BE2C (cell line): ENCODE measurements around the gene TRIM44.

Source experiments
- DNase-seq: peaks from one replicate; pipeline ENCODE4 v3.0.0-alpha.2; 2020
- H3K27me3 ChIP-seq: fragments of 250-450 bp; sonication (Bioruptor Pico); 2 replicates; pipeline ENCODE4 v1.5.1; 2020; ENCODE audit warnings: mild to moderate bottlenecking
- H3K36me3 ChIP-seq: fragments of 250-450 bp; sonication (Bioruptor Pico); 2 replicates; pipeline ENCODE4 v1.5.1; 2020; ENCODE audit warnings: mild to moderate bottlenecking
- H3K4me1 ChIP-seq: fragments of 250-450 bp; sonication (Bioruptor Pico); 2 replicates; pipeline ENCODE4 v1.5.1; 2020
- H3K4me3 ChIP-seq: 2 replicates; pipeline ENCODE4 v1.5.1; 2011; ENCODE audit warnings: low read depth, low read length
- H3K9me3 ChIP-seq: fragments of 250-450 bp; sonication (Bioruptor Pico); 2 replicates; pipeline ENCODE4 v1.5.1; 2020
- TF ChIP-seq, protein P1 (sequence below): IDR thresholded peaks from 2 replicates; pipeline ENCODE4 v1.5.1; 2012; ENCODE audit warnings: mild to moderate bottlenecking, low read depth, low read length

Gene TRIM44

DNA sequence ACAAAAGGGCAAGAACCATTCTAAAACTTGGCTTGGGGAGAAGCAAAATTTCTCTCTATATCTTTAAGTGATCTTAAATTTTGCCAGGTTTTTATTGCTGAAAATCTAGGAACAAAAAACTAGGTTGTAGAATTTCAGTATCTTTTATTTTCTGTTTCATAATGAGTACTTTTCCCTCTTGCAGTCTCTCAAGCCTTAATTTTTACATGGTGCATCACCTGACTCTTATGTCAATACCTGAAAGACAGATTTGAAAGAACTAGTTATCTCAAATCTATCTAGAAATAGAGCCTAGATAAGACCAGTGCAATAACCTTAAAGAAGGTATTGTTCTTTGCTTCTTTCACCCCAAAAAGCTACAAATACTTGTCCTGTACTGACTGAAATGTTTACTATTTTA lies 122.1 kb downstream of the TRIM44 start:
- H3K9me3 ChIP-seq: no peaks in the 10 kb centered on the region
- no peaks in the 10 kb centered on the region; the same call in 1 of the 2 replicates for H3K4me1 ChIP-seq
- no peaks in the 10 kb centered on the region for H3K36me3 ChIP-seq
- no peak for DNase-seq
- no peaks in the 10 kb centered on the region for H3K27me3 ChIP-seq
- no peak overlapping the region for H3K4me3 ChIP-seq
- TF ChIP-seq, protein P1, sequence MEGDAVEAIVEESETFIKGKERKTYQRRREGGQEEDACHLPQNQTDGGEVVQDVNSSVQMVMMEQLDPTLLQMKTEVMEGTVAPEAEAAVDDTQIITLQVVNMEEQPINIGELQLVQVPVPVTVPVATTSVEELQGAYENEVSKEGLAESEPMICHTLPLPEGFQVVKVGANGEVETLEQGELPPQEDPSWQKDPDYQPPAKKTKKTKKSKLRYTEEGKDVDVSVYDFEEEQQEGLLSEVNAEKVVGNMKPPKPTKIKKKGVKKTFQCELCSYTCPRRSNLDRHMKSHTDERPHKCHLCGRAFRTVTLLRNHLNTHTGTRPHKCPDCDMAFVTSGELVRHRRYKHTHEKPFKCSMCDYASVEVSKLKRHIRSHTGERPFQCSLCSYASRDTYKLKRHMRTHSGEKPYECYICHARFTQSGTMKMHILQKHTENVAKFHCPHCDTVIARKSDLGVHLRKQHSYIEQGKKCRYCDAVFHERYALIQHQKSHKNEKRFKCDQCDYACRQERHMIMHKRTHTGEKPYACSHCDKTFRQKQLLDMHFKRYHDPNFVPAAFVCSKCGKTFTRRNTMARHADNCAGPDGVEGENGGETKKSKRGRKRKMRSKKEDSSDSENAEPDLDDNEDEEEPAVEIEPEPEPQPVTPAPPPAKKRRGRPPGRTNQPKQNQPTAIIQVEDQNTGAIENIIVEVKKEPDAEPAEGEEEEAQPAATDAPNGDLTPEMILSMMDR: no peak

DNA sequence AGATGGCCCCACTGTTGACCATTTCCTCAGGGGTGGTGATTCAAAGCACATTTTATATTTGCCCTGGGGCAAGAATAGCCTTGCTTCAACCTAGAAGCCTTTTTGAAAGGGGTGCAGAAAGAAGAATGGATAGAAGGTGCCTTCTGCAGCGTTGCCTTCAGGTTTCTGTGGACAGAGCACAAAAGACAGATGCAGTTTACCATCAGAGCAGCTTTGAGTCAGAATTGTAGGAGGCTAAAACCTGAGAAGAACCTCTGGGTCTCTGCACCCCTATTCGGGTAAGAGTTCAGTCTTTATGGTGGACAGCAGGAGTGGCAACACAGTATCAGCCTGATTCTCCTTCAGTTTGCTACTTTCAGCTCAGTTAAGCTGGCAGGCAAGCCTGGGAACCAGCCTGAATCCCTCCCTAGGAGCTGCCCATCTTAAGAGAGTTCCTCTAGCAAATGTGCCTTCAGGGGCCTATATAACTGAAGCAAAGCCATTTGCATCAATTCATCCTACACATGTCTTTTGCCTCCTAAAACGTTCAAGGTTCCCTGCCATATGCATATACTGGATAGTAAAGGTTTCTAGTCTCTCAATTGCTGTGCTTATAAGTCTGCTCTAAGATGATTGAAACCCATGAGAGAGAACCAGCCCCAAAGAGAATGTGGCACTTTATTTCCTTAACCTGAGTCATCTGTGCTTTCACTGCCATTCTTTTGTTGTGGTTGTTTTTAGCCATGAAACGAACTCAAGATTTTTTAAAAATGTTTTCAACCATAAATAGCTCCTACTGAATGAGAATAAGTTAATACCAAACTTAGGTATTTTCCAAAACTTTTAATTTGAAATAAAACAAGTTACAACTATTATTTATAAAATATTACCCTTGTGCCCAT lies 123.0 kb downstream of the TRIM44 start:
- TF ChIP-seq, protein P1: no peak
- Histone ChIP-seq H3K4me3 (no peak overlapping the region), H3K4me1 (no peaks in the 10 kb centered on the region; the same call in 1 of the 2 replicates), H3K36me3 (no peaks in the 10 kb centered on the region), H3K9me3 (no peaks in the 10 kb centered on the region), H3K27me3 (no peaks in the 10 kb centered on the region)
- no peak for DNase-seq

DNA sequence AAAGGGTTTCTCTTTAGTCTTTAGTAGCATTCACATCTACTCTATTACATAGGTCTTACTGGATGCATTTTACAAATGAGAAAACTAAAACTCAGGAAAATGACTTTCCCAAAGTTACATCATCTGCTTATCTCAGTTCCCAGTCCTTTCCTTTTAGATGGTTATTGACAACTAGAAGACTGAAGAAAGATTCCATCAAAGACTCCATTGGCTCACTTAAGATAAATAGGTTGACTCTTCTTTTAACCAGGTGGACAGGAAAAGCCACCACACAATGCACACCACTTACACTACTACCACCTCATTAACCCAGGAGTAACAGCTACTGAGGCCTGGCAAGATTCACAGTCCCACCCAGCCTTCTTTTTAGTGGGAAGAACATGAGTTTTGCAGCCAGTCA lies 123.6 kb downstream of the TRIM44 start:
- H3K27me3 ChIP-seq: no peaks in the 10 kb centered on the region
- no peak for DNase-seq
- H3K4me3 ChIP-seq: no peak overlapping the region
- no peaks in the 10 kb centered on the region for H3K9me3 ChIP-seq
- TF ChIP-seq, protein P1: no peak
- no peaks in the 10 kb centered on the region for H3K36me3 ChIP-seq
- no peaks in the 10 kb centered on the region; the same call in 1 of the 2 replicates for H3K4me1 ChIP-seq

DNA sequence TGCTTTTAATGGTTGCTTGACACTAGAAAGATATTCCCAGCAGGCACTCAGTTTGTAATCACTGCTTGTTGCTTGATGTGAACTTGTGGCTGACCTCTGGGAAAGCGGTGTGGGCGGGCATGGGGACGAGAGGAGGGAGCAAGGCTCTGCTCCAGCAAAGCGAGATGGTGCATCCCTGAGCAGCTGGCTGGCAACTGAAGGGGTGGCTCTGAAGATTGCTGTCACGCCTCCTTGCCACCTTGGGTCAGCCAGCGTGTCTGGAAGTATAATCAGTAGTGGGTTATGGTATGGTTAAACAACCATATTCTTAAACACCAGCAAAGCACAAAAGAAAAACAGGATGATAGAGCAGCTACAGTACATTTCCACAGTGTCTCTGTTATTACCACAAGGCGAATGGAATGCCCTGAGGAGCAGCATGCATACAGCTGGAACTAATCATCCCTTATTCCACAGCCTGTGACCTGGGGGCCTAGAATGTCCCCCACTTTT lies 124.5 kb downstream of the TRIM44 start:
- Histone ChIP-seq H3K4me3 (no peak overlapping the region), H3K36me3 (no peaks in the 10 kb centered on the region), H3K4me1 (no peaks in the 10 kb centered on the region; the same call in 1 of the 2 replicates), H3K9me3 (no peaks in the 10 kb centered on the region), H3K27me3 (no peaks in the 10 kb centered on the region)
- DNase-seq: no peak
- TF ChIP-seq, protein P1: no peak

DNA sequence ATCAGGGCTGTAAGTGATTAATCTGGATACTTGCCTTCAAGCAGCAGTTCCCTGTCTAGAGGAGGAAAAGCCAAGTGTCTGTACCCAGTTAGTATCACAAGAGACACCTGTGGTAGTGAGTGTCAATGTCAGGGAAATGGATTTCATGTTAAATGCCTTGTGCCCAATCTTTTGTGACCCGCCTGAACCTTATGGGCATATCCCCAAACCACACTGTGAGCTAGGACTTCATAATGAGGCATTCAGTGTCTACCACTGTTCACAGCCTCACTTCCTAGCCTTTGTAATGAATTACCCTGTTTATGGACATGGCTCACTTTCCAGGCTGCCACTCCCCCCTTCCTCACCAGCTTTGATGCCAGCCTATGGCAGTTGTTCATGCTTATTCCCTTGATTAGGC lies 125.1 kb downstream of the TRIM44 start:
- TF ChIP-seq, protein P1: no peak
- H3K4me3 ChIP-seq: no peak overlapping the region
- DNase-seq: no peak
- no peaks in the 10 kb centered on the region for H3K27me3 ChIP-seq
- H3K9me3 ChIP-seq: no peaks in the 10 kb centered on the region
- H3K4me1 ChIP-seq: no peaks in the 10 kb centered on the region; the same call in 1 of the 2 replicates
- H3K36me3 ChIP-seq: no peaks in the 10 kb centered on the region
